BE2C (cell line): ENCODE results near the gene C11orf91.

Source experiments
- DNase-seq: peaks from one replicate; pipeline ENCODE4 v3.0.0-alpha.2; 2020
- H3K27me3 ChIP-seq: fragments of 250-450 bp; sonication (Bioruptor Pico); 2 replicates; pipeline ENCODE4 v1.5.1; 2020; ENCODE audit warnings: mild to moderate bottlenecking
- H3K36me3 ChIP-seq: fragments of 250-450 bp; sonication (Bioruptor Pico); 2 replicates; pipeline ENCODE4 v1.5.1; 2020; ENCODE audit warnings: mild to moderate bottlenecking
- H3K4me1 ChIP-seq: fragments of 250-450 bp; sonication (Bioruptor Pico); 2 replicates; pipeline ENCODE4 v1.5.1; 2020
- H3K4me3 ChIP-seq: 2 replicates; pipeline ENCODE4 v1.5.1; 2011; ENCODE audit warnings: low read depth, low read length
- H3K9me3 ChIP-seq: fragments of 250-450 bp; sonication (Bioruptor Pico); 2 replicates; pipeline ENCODE4 v1.5.1; 2020
- CTCF ChIP-seq: IDR thresholded peaks from 2 replicates; pipeline ENCODE4 v1.5.1; 2012; ENCODE audit warnings: mild to moderate bottlenecking, low read depth, low read length

Gene C11orf91

GRCh38 chr11:33649944-33650343 lies 50.7 kb downstream of the C11orf91 start:
- Histone ChIP-seq H3K36me3 (no peaks in the 10 kb centered on the region), H3K9me3 (no peaks in the 10 kb centered on the region), H3K4me3 (no peak overlapping the region), H3K27me3 (no peaks in the 10 kb centered on the region), H3K4me1 (no peaks in the 10 kb centered on the region)
- DNase-seq = no peak
- TF ChIP-seq CTCF = no peak
